HAP-1 (cell line): ENCODE data around the gene SPATA13.
"Not testable (repeated sequence)": the region's sequence is repeated elsewhere in the genome, so short reads cannot be mapped to it uniquely, and the experiment has no call there.

Experiments
- DNase-seq, 2 experiments: peaks; one replicate each; pipeline ENCODE4 v3.0.0-alpha.2; 2016 to 2020; ENCODE audit warnings: low spot score in 2 of 2
- H3K27me3 ChIP-seq: fragments of 250-450 bp; sonication (Bioruptor Pico); 2 replicates; pipeline ENCODE4 v1.5.1; 2020; ENCODE audit warnings: low read depth, mild to moderate bottlenecking, moderate library complexity
- H3K36me3 ChIP-seq: fragments of 250-450 bp; sonication (Bioruptor Pico); replicated peaks from 2 replicates; pipeline ENCODE4 v1.5.1; 2020; ENCODE audit warnings: mild to moderate bottlenecking
- H3K4me1 ChIP-seq: fragments of 250-450 bp; sonication (Bioruptor Pico); 2 replicates; pipeline ENCODE4 v1.5.1; 2020; ENCODE audit warnings: mild to moderate bottlenecking
- H3K4me3 ChIP-seq: fragments of 250-450 bp; sonication (Bioruptor Pico); 2 replicates; pipeline ENCODE4 v1.5.1; 2020; ENCODE audit warnings: mild to moderate bottlenecking, moderate library complexity
- H3K9me3 ChIP-seq: fragments of 250-450 bp; sonication (Bioruptor Pico); 2 replicates; pipeline ENCODE4 v1.5.1; 2020; ENCODE audit warnings: mild to moderate bottlenecking, moderate library complexity
- in situ Hi-C: fragments of 300-500 bp; cut with MboI; formaldehyde crosslinking; loops from 3 replicates; pipeline ENCODE4 v1.14.3; 2020; ENCODE audit warnings: low sequenced_read_pairs, inconsistent platforms, mixed read lengths

SPATA13 gene

GRCh38 chr13:24203811-24204210 is 43.3 kb downstream of the SPATA13 start:
- Histone ChIP-seq H3K36me3 (no peaks in the 10 kb centered on the region), H3K27me3 (no peaks in the 10 kb centered on the region), H3K4me3 (no peak overlapping the region), H3K9me3 (no peaks in the 10 kb centered on the region), H3K4me1 (no peaks in the 10 kb centered on the region; the same call in 1 of the 2 replicates)
- in situ Hi-C loops = no loop called here
- DNase-seq = no peak

- H3K27me3 ChIP-seq, in situ Hi-C loops, H3K36me3 ChIP-seq, DNase-seq, H3K9me3 ChIP-seq, H3K4me3 ChIP-seq, H3K4me1 ChIP-seq: not testable (repeated sequence)
These were observed 44.6 kb downstream of the SPATA13 start for GRCh38 chr13:24205076-24205475.

- Histone ChIP-seq H3K4me1 (no peaks in the 10 kb centered on the region), H3K36me3 (no peaks in the 10 kb centered on the region), H3K4me3 (no peak overlapping the region), H3K9me3 (no peaks in the 10 kb centered on the region), H3K27me3 (no peaks in the 10 kb centered on the region)
- no peak for DNase-seq
- in situ Hi-C loops = no loop called here
These were observed 47.5 kb downstream of the SPATA13 start for GRCh38 chr13:24207841-24208667.

GRCh38 chr13:24209138-24209537 is 48.6 kb downstream of the SPATA13 start:
- in situ Hi-C loops = no loop called here
- no peaks in the 10 kb centered on the region for H3K9me3 ChIP-seq
- no peaks in the 10 kb centered on the region for H3K4me1 ChIP-seq
- no peak for DNase-seq
- no peaks in the 10 kb centered on the region for H3K36me3 ChIP-seq
- H3K4me3 ChIP-seq = no peak overlapping the region
- H3K27me3 ChIP-seq = no peaks in the 10 kb centered on the region

- H3K9me3 ChIP-seq = no peaks in the 10 kb centered on the region
- no peak overlapping the region for H3K4me3 ChIP-seq
- in situ Hi-C loops = loop anchor here (10.0 kb wide), 1 partner anchor 287 kb away; no protein-coding TSS in a partner anchor
- H3K27me3 ChIP-seq = no peaks in the 10 kb centered on the region
- H3K36me3 ChIP-seq = no peaks in the 10 kb centered on the region
- DNase-seq = no peak
- no peaks in the 10 kb centered on the region for H3K4me1 ChIP-seq
These were observed 51.7 kb downstream of the SPATA13 start for GRCh38 chr13:24212254-24212653.

- no peaks in the 10 kb centered on the region for H3K36me3 ChIP-seq
- H3K9me3 ChIP-seq = no peaks in the 10 kb centered on the region
- DNase-seq = no peak
- in situ Hi-C loops = loop anchor here (10.0 kb wide), 1 partner anchor 288 kb away; no protein-coding TSS in a partner anchor
- no peaks in the 10 kb centered on the region for H3K27me3 ChIP-seq
- H3K4me1 ChIP-seq = no peaks in the 10 kb centered on the region
- H3K4me3 ChIP-seq = no peak overlapping the region
These were observed 52.2 kb downstream of the SPATA13 start for GRCh38 chr13:24212674-24213073.

GRCh38 chr13:24213932-24214331 is 53.4 kb downstream of the SPATA13 start:
- in situ Hi-C loops = loop anchor here (10.0 kb wide), 1 partner anchor 289 kb away; no protein-coding TSS in a partner anchor
- H3K27me3 ChIP-seq = no peaks in the 10 kb centered on the region
- peaks cover 4% of the 10 kb centered on the region for H3K4me1 ChIP-seq
- DNase-seq = no peak
- H3K9me3 ChIP-seq = no peaks in the 10 kb centered on the region
- H3K4me3 ChIP-seq = no peak overlapping the region
- no peaks in the 10 kb centered on the region for H3K36me3 ChIP-seq

- in situ Hi-C loops = loop anchor here (10.0 kb wide), 1 partner anchor 290 kb away; no protein-coding TSS in a partner anchor
- Histone ChIP-seq H3K36me3 (no peaks in the 10 kb centered on the region), H3K27me3 (no peaks in the 10 kb centered on the region), H3K4me1 (peaks cover 4% of the 10 kb centered on the region), H3K4me3 (no peak overlapping the region), H3K9me3 (no peaks in the 10 kb centered on the region)
- DNase-seq = no peak
These were observed 54.0 kb downstream of the SPATA13 start for GRCh38 chr13:24214528-24214927.

GRCh38 chr13:24215126-24215525 is 54.6 kb downstream of the SPATA13 start:
- H3K27me3 ChIP-seq = no peaks in the 10 kb centered on the region
- H3K4me3 ChIP-seq = no peak overlapping the region
- no peaks in the 10 kb centered on the region for H3K9me3 ChIP-seq
- DNase-seq = no peak
- H3K36me3 ChIP-seq = no peaks in the 10 kb centered on the region
- peaks cover 4% of the 10 kb centered on the region for H3K4me1 ChIP-seq
- in situ Hi-C loops = loop anchor here (10.0 kb wide), 1 partner anchor 290 kb away; no protein-coding TSS in a partner anchor

- Histone ChIP-seq H3K4me3 (no peak overlapping the region), H3K9me3 (no peaks in the 10 kb centered on the region), H3K4me1 (peaks cover 4% of the 10 kb centered on the region), H3K27me3 (no peaks in the 10 kb centered on the region), H3K36me3 (no peaks in the 10 kb centered on the region)
- no peak for DNase-seq
- in situ Hi-C loops = loop anchor here (10.0 kb wide), 1 partner anchor 291 kb away; no protein-coding TSS in a partner anchor
These were observed 55.2 kb downstream of the SPATA13 start for GRCh38 chr13:24215732-24216131.

- no peak overlapping the region for H3K4me3 ChIP-seq
- DNase-seq = no peak
- H3K4me1 ChIP-seq = peaks cover 4% of the 10 kb centered on the region
- no peaks in the 10 kb centered on the region for H3K36me3 ChIP-seq
- H3K9me3 ChIP-seq = no peaks in the 10 kb centered on the region
- in situ Hi-C loops = loop anchor here (10.0 kb wide), 1 partner anchor 291 kb away; no protein-coding TSS in a partner anchor
- H3K27me3 ChIP-seq = no peaks in the 10 kb centered on the region
These were observed 55.7 kb downstream of the SPATA13 start for GRCh38 chr13:24216176-24216575.

- H3K27me3 ChIP-seq, H3K4me3 ChIP-seq, H3K4me1 ChIP-seq, H3K36me3 ChIP-seq, H3K9me3 ChIP-seq, DNase-seq: not testable (repeated sequence)
- in situ Hi-C loops = loop anchor here (10.0 kb wide), 1 partner anchor 292 kb away; no protein-coding TSS in a partner anchor
These were observed 56.3 kb downstream of the SPATA13 start for GRCh38 chr13:24216779-24217178.

GRCh38 chr13:24217601-24218281 is 57.2 kb downstream of the SPATA13 start:
- DNase-seq = no peak

GRCh38 chr13:24218338-24218737 is 57.8 kb downstream of the SPATA13 start:
- Histone ChIP-seq H3K4me3 (no peak overlapping the region), H3K4me1 (peaks cover 4% of the 10 kb centered on the region), H3K9me3 (no peaks in the 10 kb centered on the region), H3K27me3 (no peaks in the 10 kb centered on the region), H3K36me3 (no peaks in the 10 kb centered on the region)
- in situ Hi-C loops = loop anchor here (10.0 kb wide), 1 partner anchor 294 kb away; no protein-coding TSS in a partner anchor
- peak; percentile 53 to 64 for DNase-seq

More at GRCh38 chr13:24217601-24218281, 57.2 kb downstream of the SPATA13 start:
- Histone ChIP-seq H3K27me3 (no peaks in the 10 kb centered on the region), H3K4me1 (peaks cover 4% of the 10 kb centered on the region), H3K9me3 (no peaks in the 10 kb centered on the region), H3K36me3 (no peaks in the 10 kb centered on the region), H3K4me3 (no peak overlapping the region)
- in situ Hi-C loops = loop anchor here (10.0 kb wide), 1 partner anchor 293 kb away; no protein-coding TSS in a partner anchor
